Chondrocyte (in vitro differentiated cells): Measurements from ENCODE around the gene CHRD. TPM values are rescaled to one million over a fixed set of nuclear protein-coding genes. Genes with fewer than 3 reads are reported as not detected.

Source experiments
- DNase-seq: peaks from one replicate; pipeline ENCODE4 v3.0.0; 2021; ENCODE audit warnings: mixed read lengths, low spot score
- H3K27ac Mint-ChIP-seq: one replicate; pipeline ENCODE4 v1.8.0; 2021; ENCODE audit warnings: mild to moderate bottlenecking, moderate library complexity, mixed read lengths; ENCODE audit not compliant: unreplicated experiment
- H3K27me3 Mint-ChIP-seq: 2 replicates; pipeline ENCODE4 v1.8.0; 2021; ENCODE audit warnings: low read depth, mixed read lengths
- H3K36me3 Mint-ChIP-seq: 2 replicates; pipeline ENCODE4 v1.8.0; 2021; ENCODE audit warnings: low read depth, mixed read lengths
- H3K4me1 Mint-ChIP-seq: 2 replicates; pipeline ENCODE4 v1.8.0; 2021; ENCODE audit warnings: low read depth, mild to moderate bottlenecking, mixed read lengths
- H3K4me3 Mint-ChIP-seq: one replicate; pipeline ENCODE4 v1.8.0; 2021; ENCODE audit warnings: mild to moderate bottlenecking, moderate library complexity, mixed read lengths; ENCODE audit not compliant: unreplicated experiment
- H3K9me3 Mint-ChIP-seq: 2 replicates; pipeline ENCODE4 v1.8.0; 2021; ENCODE audit warnings: low read depth, mixed read lengths
- CTCF ChIP-seq: fragments of 200-600 bp; sonication (generic); IDR thresholded peaks from 2 replicates; pipeline ENCODE4 v1.5.0; 2021; ENCODE audit warnings: antibody characterized with exemption, mild to moderate bottlenecking, moderate library complexity
- total RNA-seq: library from RNA; stranded (reverse); gene quantifications from 3 replicates; pipeline ENCODE4 v1.2.1, GENCODE V29; 2021

Gene CHRD
- total RNA-seq, 1 donor from 2014 or later: 1.5 TPM

- TF ChIP-seq CTCF: no peak
- no peak for DNase-seq
- no peaks in the 10 kb centered on the region for H3K9me3 Mint-ChIP-seq
- no peak overlapping the region for H3K27ac Mint-ChIP-seq
- H3K4me3 Mint-ChIP-seq: no peak overlapping the region
- H3K36me3 Mint-ChIP-seq: peaks cover 13% of the 10 kb centered on the region
- peaks cover 35% of the 10 kb centered on the region for H3K4me1 Mint-ChIP-seq
- H3K27me3 Mint-ChIP-seq: no peaks in the 10 kb centered on the region
Measured at GRCh38 chr3:184343200-184343876, 36.5 kb upstream of the CHRD start.

DNA sequence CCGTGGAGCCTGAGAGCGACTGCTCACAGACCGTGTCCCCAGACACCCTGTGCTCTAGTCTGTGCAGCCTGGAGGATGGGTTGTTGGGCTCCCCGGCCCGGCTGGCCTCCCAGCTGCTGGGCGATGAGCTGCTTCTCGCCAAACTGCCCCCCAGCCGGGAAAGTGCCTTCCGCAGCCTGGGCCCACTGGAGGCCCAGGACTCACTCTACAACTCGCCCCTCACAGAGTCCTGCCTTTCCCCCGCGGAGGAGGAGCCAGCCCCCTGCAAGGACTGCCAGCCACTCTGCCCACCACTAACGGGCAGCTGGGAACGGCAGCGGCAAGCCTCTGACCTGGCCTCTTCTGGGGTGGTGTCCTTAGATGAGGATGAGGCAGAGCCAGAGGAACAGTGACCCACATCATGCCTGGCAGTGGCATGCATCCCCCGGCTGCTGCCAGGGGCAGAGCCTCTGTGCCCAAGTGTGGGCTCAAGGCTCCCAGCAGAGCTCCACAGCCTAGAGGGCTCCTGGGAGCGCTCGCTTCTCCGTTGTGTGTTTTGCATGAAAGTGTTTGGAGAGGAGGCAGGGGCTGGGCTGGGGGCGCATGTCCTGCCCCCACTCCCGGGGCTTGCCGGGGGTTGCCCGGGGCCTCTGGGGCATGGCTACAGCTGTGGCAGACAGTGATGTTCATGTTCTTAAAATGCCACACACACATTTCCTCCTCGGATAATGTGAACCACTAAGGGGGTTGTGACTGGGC is 35.1 kb upstream of the CHRD start:
- DNase-seq: no peak
- no peak overlapping the region for H3K27ac Mint-ChIP-seq

GRCh38 chr3:184345317-184346144 is 34.3 kb upstream of the CHRD start:
- Mint-ChIP-seq H3K27ac (peak overlapping the region; percentile 77), H3K4me1 (peaks cover 29% of the 10 kb centered on the region), H3K27me3 (no peaks in the 10 kb centered on the region), H3K4me3 (no peak overlapping the region), H3K9me3 (no peaks in the 10 kb centered on the region), H3K36me3 (peaks cover 13% of the 10 kb centered on the region)
- TF ChIP-seq CTCF: peak; percentile 76
- no peak for DNase-seq

More for the DNA sequence above, 35.1 kb upstream of the CHRD start:
- TF ChIP-seq CTCF: no peak
- Mint-ChIP-seq H3K9me3 (no peaks in the 10 kb centered on the region), H3K36me3 (peaks cover 13% of the 10 kb centered on the region), H3K4me3 (no peak overlapping the region), H3K4me1 (peaks cover 29% of the 10 kb centered on the region), H3K27me3 (no peaks in the 10 kb centered on the region)

GRCh38 chr3:184346480-184347190 is 33.2 kb upstream of the CHRD start:
- no peak for DNase-seq
- Mint-ChIP-seq H3K36me3 (peaks cover 13% of the 10 kb centered on the region), H3K9me3 (no peaks in the 10 kb centered on the region), H3K4me3 (no peak overlapping the region), H3K27me3 (no peaks in the 10 kb centered on the region), H3K27ac (no peak overlapping the region), H3K4me1 (peaks cover 26% of the 10 kb centered on the region)
- no peak for TF ChIP-seq CTCF
